Memory B cell (primary cell): ENCODE results near the gene MAEA.
"Not testable (repeated sequence)": the region's sequence is repeated elsewhere in the genome, so short reads cannot be mapped to it uniquely, and the experiment has no call there.

Source experiments
- ATAC-seq: fragments of 150-1000 bp; cut with Tn5 transposase; 2 replicates; pipeline ENCODE4 v1.10.0; 2021; ENCODE audit warnings: low read depth, mild to moderate bottlenecking, moderate library complexity
- DNase-seq, 2 donors: peaks; one replicate each; pipeline ENCODE4 v3.0.0; 2022; ENCODE audit warnings: low spot score in 2 of 2
- H3K27ac Mint-ChIP-seq: one replicate; pipeline ENCODE4 v1.8.0; 2022; ENCODE audit warnings: mild to moderate bottlenecking, moderate library complexity, mixed read lengths
- H3K27me3 Mint-ChIP-seq: one replicate; pipeline ENCODE4 v1.8.0; 2022; ENCODE audit warnings: mixed read lengths
- H3K36me3 Mint-ChIP-seq: one replicate; pipeline ENCODE4 v1.8.0; 2022; ENCODE audit warnings: mild to moderate bottlenecking, mixed read lengths
- H3K4me1 Mint-ChIP-seq: one replicate; pipeline ENCODE4 v1.8.0; 2022; ENCODE audit warnings: mixed read lengths
- H3K4me3 Mint-ChIP-seq: one replicate; pipeline ENCODE4 v1.8.0; 2022; ENCODE audit warnings: mild to moderate bottlenecking, moderate library complexity, mixed read lengths
- H3K9me3 Mint-ChIP-seq: one replicate; pipeline ENCODE4 v1.8.0; 2022; ENCODE audit warnings: mixed read lengths

The MAEA gene

GRCh38 chr4:1323635-1324442, 34.1 kb downstream of the MAEA start:
- Mint-ChIP-seq H3K27ac (no peak overlapping the region), H3K9me3 (no peaks in the 10 kb centered on the region), H3K27me3 (no peaks in the 10 kb centered on the region), H3K36me3 (peaks cover 14% of the 10 kb centered on the region), H3K4me3 (no peak overlapping the region), H3K4me1 (peaks cover 2% of the 10 kb centered on the region)
- ATAC-seq, result no peak
- no peak for DNase-seq

- peaks cover 14% of the 10 kb centered on the region for H3K36me3 Mint-ChIP-seq
- not testable (repeated sequence) for H3K9me3 Mint-ChIP-seq, H3K27me3 Mint-ChIP-seq, H3K27ac Mint-ChIP-seq, ATAC-seq, H3K4me1 Mint-ChIP-seq, DNase-seq, H3K4me3 Mint-ChIP-seq
These were observed 34.9 kb downstream of the MAEA start for GRCh38 chr4:1324443-1325175.

- H3K4me3 Mint-ChIP-seq, result no peak overlapping the region
- peaks cover 2% of the 10 kb centered on the region for H3K4me1 Mint-ChIP-seq
- DNase-seq (no peak), ATAC-seq (no peak)
- no peaks in the 10 kb centered on the region for H3K27me3 Mint-ChIP-seq
- H3K9me3 Mint-ChIP-seq, result no peaks in the 10 kb centered on the region
- H3K36me3 Mint-ChIP-seq, result peaks cover 15% of the 10 kb centered on the region
- H3K27ac Mint-ChIP-seq, result no peak overlapping the region
These were observed 35.4 kb downstream of the MAEA start for GRCh38 chr4:1325176-1325480.

- no peak for ATAC-seq
These were observed 36.3 kb downstream of the MAEA start for GRCh38 chr4:1325681-1326635.

GRCh38 chr4:1326751-1327525, 37.2 kb downstream of the MAEA start:
- Mint-ChIP-seq H3K36me3 (peaks cover 11% of the 10 kb centered on the region), H3K9me3 (no peaks in the 10 kb centered on the region), H3K27me3 (no peaks in the 10 kb centered on the region), H3K4me3 (no peak overlapping the region), H3K4me1 (peaks cover 5% of the 10 kb centered on the region), H3K27ac (no peak overlapping the region)
- ATAC-seq, result no peak
- DNase-seq, result no peak

More at GRCh38 chr4:1325681-1326635, 36.3 kb downstream of the MAEA start:
- H3K36me3 Mint-ChIP-seq, result peaks cover 13% of the 10 kb centered on the region
- no peak overlapping the region for H3K27ac Mint-ChIP-seq
- H3K9me3 Mint-ChIP-seq, result no peaks in the 10 kb centered on the region
- no peak for DNase-seq
- H3K4me3 Mint-ChIP-seq, result no peak overlapping the region
- H3K4me1 Mint-ChIP-seq, result no peaks in the 10 kb centered on the region
- no peaks in the 10 kb centered on the region for H3K27me3 Mint-ChIP-seq

- H3K27ac Mint-ChIP-seq, result no peak overlapping the region
- no peak for DNase-seq
- no peaks in the 10 kb centered on the region for H3K27me3 Mint-ChIP-seq
- ATAC-seq, result no peak
- no peaks in the 10 kb centered on the region for H3K9me3 Mint-ChIP-seq
- peaks cover 5% of the 10 kb centered on the region for H3K4me1 Mint-ChIP-seq
- no peak overlapping the region for H3K4me3 Mint-ChIP-seq
- peaks cover 11% of the 10 kb centered on the region for H3K36me3 Mint-ChIP-seq
These were observed 38.0 kb downstream of the MAEA start for GRCh38 chr4:1327526-1328266.

- H3K4me3 Mint-ChIP-seq, result no peak overlapping the region
- peaks cover 5% of the 10 kb centered on the region for H3K4me1 Mint-ChIP-seq
- no peak overlapping the region for H3K27ac Mint-ChIP-seq
- no peaks in the 10 kb centered on the region for H3K9me3 Mint-ChIP-seq
- H3K36me3 Mint-ChIP-seq, result peaks cover 10% of the 10 kb centered on the region
- H3K27me3 Mint-ChIP-seq, result no peaks in the 10 kb centered on the region
- no peak for ATAC-seq
- DNase-seq, result no peak
These were observed 38.8 kb downstream of the MAEA start for GRCh38 chr4:1328267-1329155.

- peaks cover 10% of the 10 kb centered on the region for H3K36me3 Mint-ChIP-seq
- no peaks in the 10 kb centered on the region for H3K27me3 Mint-ChIP-seq
- ATAC-seq, result no peak
- no peak overlapping the region for H3K27ac Mint-ChIP-seq
- no peaks in the 10 kb centered on the region for H3K9me3 Mint-ChIP-seq
- H3K4me1 Mint-ChIP-seq, result peaks cover 5% of the 10 kb centered on the region
- DNase-seq, result no peak
- no peak overlapping the region for H3K4me3 Mint-ChIP-seq
These were observed 40.0 kb downstream of the MAEA start for GRCh38 chr4:1329408-1330371.

GRCh38 chr4:1330761-1331590, 41.3 kb downstream of the MAEA start:
- Mint-ChIP-seq H3K27me3 (no peaks in the 10 kb centered on the region), H3K4me3 (no peak overlapping the region), H3K36me3 (peaks cover 10% of the 10 kb centered on the region), H3K4me1 (peaks cover 5% of the 10 kb centered on the region), H3K9me3 (no peaks in the 10 kb centered on the region), H3K27ac (no peak overlapping the region)
- ATAC-seq (no peak), DNase-seq (no peak)

GRCh38 chr4:1331591-1332353, 42.1 kb downstream of the MAEA start:
- peaks cover 15% of the 10 kb centered on the region for H3K36me3 Mint-ChIP-seq
- no peak for DNase-seq

More at GRCh38 chr4:1331591-1332353, 42.1 kb downstream of the MAEA start:
- no peaks in the 10 kb centered on the region for H3K9me3 Mint-ChIP-seq
- H3K4me1 Mint-ChIP-seq, result peaks cover 5% of the 10 kb centered on the region
- no peak overlapping the region for H3K4me3 Mint-ChIP-seq
- ATAC-seq, result no peak
- no peak overlapping the region for H3K27ac Mint-ChIP-seq
- no peaks in the 10 kb centered on the region for H3K27me3 Mint-ChIP-seq
